Measurements from ENCODE around the gene ITK. TPM values are rescaled to one million over a fixed set of nuclear protein-coding genes. Genes with fewer than 3 reads are reported as not detected.

ITK gene
- total and polyA plus RNA-seq, 2 of the 8 experiments (the other 6 are each of a cell fraction or from before 2014, with no cell fraction given), result 0.05 TPM; not detected in 1

DNA sequence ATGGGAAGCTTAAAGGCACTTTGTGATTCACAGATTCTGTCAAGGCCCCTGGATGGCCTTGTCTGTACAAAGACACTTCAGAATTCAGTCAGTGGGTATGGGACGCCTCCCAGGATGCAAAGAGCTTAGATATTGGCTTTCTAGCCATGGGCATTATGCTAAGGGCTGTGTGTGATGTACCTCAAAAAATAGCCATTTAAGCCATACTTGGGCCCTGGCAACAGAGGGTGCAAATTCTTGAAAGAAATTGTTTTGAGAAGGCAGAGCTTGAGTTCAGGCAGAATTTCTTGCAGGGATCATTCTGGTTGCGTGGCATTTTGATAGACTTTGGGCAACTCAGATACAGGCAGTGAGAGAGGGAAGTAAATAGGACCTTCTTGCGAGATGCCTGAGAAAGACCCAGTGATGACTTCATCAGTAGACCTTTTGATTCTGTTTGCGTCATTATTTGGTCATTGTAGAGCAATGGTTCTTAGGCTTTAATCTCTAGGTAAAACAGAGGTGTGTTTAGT is 89.2 kb downstream of the ITK start (continued):
- TF ChIP-seq, protein P1, sequence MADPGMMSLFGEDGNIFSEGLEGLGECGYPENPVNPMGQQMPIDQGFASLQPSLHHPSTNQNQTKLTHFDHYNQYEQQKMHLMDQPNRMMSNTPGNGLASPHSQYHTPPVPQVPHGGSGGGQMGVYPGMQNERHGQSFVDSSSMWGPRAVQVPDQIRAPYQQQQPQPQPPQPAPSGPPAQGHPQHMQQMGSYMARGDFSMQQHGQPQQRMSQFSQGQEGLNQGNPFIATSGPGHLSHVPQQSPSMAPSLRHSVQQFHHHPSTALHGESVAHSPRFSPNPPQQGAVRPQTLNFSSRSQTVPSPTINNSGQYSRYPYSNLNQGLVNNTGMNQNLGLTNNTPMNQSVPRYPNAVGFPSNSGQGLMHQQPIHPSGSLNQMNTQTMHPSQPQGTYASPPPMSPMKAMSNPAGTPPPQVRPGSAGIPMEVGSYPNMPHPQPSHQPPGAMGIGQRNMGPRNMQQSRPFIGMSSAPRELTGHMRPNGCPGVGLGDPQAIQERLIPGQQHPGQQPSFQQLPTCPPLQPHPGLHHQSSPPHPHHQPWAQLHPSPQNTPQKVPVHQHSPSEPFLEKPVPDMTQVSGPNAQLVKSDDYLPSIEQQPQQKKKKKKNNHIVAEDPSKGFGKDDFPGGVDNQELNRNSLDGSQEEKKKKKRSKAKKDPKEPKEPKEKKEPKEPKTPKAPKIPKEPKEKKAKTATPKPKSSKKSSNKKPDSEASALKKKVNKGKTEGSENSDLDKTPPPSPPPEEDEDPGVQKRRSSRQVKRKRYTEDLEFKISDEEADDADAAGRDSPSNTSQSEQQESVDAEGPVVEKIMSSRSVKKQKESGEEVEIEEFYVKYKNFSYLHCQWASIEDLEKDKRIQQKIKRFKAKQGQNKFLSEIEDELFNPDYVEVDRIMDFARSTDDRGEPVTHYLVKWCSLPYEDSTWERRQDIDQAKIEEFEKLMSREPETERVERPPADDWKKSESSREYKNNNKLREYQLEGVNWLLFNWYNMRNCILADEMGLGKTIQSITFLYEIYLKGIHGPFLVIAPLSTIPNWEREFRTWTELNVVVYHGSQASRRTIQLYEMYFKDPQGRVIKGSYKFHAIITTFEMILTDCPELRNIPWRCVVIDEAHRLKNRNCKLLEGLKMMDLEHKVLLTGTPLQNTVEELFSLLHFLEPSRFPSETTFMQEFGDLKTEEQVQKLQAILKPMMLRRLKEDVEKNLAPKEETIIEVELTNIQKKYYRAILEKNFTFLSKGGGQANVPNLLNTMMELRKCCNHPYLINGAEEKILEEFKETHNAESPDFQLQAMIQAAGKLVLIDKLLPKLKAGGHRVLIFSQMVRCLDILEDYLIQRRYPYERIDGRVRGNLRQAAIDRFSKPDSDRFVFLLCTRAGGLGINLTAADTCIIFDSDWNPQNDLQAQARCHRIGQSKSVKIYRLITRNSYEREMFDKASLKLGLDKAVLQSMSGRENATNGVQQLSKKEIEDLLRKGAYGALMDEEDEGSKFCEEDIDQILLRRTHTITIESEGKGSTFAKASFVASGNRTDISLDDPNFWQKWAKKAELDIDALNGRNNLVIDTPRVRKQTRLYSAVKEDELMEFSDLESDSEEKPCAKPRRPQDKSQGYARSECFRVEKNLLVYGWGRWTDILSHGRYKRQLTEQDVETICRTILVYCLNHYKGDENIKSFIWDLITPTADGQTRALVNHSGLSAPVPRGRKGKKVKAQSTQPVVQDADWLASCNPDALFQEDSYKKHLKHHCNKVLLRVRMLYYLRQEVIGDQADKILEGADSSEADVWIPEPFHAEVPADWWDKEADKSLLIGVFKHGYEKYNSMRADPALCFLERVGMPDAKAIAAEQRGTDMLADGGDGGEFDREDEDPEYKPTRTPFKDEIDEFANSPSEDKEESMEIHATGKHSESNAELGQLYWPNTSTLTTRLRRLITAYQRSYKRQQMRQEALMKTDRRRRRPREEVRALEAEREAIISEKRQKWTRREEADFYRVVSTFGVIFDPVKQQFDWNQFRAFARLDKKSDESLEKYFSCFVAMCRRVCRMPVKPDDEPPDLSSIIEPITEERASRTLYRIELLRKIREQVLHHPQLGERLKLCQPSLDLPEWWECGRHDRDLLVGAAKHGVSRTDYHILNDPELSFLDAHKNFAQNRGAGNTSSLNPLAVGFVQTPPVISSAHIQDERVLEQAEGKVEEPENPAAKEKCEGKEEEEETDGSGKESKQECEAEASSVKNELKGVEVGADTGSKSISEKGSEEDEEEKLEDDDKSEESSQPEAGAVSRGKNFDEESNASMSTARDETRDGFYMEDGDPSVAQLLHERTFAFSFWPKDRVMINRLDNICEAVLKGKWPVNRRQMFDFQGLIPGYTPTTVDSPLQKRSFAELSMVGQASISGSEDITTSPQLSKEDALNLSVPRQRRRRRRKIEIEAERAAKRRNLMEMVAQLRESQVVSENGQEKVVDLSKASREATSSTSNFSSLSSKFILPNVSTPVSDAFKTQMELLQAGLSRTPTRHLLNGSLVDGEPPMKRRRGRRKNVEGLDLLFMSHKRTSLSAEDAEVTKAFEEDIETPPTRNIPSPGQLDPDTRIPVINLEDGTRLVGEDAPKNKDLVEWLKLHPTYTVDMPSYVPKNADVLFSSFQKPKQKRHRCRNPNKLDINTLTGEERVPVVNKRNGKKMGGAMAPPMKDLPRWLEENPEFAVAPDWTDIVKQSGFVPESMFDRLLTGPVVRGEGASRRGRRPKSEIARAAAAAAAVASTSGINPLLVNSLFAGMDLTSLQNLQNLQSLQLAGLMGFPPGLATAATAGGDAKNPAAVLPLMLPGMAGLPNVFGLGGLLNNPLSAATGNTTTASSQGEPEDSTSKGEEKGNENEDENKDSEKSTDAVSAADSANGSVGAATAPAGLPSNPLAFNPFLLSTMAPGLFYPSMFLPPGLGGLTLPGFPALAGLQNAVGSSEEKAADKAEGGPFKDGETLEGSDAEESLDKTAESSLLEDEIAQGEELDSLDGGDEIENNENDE (IDR thresholded peaks at IDR 0.05; ENCODE audit: insufficient replicate concordance, low read length), result no peak
- no peak for TF ChIP-seq KDM1A (IDR thresholded peaks at IDR 0.05; ENCODE audit: borderline replicate concordance, low read length)
- no peak for TF ChIP-seq RBBP5 (IDR thresholded peaks at IDR 0.05; ENCODE audit: borderline replicate concordance, low read depth, low read length)
- TF ChIP-seq TEAD4 (IDR thresholded peaks at IDR 0.05; ENCODE audit: low read depth, low read length), result no peak

Data from H1 (cell line).